Stimulated activated CD8-positive, alpha-beta memory T cell treated with anti-CD3 and anti-CD28 coated beads, Interleukin-2, amount 100 ng/mL, for 48 hours (primary cell): Measurements from ENCODE around the gene LRRC10.

Source experiments
- DNase-seq, 2 donors: peaks; one replicate each; pipeline ENCODE4 v3.0.0-alpha.2; 2020; ENCODE audit warnings: low read depth in 2 of 2

Gene LRRC10, protein sequence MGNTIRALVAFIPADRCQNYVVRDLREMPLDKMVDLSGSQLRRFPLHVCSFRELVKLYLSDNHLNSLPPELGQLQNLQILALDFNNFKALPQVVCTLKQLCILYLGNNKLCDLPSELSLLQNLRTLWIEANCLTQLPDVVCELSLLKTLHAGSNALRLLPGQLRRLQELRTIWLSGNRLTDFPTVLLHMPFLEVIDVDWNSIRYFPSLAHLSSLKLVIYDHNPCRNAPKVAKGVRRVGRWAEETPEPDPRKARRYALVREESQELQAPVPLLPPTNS

DNA sequence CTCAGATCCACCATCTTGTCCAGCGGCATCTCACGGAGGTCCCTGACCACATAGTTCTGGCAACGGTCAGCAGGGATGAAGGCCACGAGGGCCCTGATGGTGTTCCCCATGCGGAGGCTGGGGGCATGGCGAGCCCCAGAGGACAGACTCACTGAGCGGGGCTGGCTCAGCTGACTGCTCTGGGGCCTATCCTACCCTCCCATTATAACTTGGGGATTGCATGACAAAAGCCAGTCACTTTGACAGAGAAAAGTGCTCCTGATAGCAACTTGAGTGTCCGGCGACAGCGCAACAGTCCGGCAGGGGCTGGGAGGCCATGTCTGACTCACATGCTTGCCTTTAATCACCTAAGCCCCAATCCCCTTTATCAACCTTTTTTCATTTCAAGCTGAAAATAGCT is at the start of gene LRRC10:
Gene LRRC10 (minus strand): TSS at position 179 of the 400 bp plus-strand sequence. CDS start 69 bp downstream, at position 110.
- no peak for DNase-seq

DNA sequence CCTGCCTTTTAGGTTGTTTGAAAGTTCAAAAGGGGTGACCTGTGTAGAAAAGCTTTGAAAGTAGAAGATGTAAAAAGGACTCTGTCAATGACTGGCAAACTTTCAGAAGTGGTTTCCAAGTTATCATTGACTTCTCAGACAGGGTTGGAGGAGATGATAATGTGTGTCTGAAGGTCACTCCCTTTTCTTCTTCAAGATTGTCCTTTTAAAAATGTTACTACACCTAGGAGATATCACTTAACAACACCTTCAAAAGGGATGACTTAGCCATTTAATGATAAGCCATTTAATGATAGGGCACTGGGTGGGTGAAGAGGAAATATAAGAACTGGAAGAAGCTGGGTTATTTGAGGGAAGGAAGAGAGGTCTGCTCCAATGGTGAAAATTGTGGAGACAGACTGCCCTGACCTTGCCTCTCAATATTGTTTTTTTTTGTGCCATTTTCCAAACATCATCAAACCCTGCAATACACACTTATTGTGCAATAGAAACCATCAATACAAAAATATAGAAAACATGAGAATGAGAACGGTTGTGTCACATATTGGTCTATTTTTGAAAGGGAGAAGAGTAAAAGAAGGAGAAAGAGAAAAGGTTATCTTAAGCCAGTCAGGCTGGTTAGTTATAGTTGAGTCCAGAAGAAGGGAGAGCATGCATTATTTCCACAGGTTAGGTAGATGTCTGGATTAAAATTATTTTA is 49.6 kb upstream of the LRRC10 start:
- DNase-seq = no peak

DNA sequence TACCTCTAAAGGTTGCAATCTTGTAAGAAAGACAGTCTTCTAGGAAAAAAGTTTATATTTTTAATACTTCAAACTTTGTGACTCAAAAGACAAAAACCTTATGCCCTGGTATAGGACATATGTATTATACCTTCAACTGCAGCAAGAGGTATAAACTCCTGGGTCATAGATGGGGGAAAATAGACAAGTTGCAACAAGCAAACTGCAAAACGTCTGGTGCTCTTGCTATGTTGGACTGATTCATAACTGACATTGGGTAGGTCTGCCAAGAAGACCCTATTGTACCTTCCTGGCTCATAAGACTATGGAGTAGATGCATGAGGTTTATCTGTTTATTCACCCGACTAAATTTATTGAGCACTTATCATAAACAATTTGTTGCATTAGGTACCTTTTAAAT is 47.5 kb upstream of the LRRC10 start:
- no peak for DNase-seq

DNA sequence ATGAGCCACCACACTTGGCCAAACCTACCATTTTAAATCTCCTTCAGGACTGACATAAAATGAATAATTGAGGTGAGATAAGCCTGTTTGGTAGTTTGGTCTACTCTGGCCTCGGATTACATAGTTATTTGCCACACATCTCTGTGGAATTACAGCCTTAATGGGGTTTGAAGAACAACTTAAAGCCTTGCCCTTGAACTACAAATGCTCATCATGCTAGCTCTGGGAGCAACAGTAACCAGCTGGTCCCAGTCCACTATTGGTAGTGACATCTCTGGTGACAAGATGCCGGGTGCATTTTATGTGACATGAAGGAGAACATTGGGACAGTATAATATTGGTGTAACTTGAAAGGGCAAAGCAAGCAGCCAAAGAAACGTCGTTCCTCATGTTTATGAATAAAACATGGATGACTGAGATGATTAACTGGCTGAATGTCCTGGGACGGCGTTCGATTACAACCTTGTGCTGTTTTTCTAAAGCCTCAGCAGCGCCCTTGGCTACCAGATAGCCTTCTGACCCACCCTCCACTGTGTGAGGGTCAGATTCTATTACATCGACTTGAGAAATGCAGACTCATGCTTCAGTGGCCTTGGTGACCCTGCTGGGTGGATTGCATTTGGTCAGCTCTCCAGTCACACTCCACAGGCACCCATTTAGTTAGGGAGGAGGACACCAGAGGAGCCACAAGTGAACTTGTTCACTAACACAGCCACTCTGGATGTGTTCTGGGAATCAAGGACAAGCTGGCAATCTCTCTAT is 46.9 kb upstream of the LRRC10 start:
- no peak for DNase-seq

DNA sequence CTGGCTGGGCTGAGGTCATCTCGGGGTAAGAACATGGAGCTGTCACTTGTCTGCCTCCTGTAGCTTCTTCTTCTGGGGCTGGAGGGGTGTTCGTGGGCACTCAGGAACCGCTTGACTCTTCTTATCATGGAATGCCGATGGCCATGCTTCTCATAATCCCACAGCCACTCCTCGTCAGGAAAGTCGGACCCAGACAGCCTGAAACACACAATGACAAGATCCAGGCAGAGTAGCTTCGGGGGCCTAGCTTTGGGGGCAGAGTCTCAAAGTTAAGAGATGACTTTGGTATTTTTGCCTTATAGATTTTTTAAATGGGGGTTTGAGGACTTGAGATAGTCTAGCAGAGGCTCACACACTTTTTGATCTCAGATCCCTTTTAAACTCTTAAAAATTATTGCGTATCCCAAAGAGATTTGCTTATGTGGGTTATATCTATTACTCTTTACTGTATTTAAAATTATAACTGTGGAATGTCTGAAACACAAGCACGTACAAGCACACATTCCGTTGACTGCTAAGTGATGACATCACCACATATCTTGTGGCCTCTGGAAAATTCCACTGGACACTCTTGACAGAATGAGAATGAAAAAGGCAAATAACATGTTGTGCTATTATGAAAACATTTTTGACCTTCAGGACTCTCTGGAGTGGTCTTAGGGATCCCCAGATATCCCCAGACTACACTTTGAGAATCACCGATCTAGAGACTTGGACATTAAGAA is 45.1 kb upstream of the LRRC10 start:
- no peak for DNase-seq

DNA sequence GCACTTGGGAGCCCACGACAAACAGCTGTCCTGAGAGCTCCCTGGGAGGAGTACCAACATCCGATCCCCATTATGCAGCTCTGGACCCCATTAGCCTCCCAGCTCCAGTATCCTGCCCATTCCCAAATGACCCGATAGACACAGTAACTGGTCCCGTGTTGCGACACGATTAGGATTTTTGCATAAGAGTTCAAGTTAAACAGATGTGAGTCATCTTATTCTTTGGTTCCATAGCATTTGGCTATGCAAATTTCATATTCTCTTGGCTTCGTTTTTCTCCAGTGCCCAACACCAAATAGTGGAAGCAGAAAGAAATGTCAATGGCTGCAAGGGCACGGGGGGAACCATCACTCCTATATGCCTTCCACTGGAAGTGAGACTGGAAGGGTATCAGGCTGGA is 43.0 kb upstream of the LRRC10 start:
- DNase-seq = no peak

DNA sequence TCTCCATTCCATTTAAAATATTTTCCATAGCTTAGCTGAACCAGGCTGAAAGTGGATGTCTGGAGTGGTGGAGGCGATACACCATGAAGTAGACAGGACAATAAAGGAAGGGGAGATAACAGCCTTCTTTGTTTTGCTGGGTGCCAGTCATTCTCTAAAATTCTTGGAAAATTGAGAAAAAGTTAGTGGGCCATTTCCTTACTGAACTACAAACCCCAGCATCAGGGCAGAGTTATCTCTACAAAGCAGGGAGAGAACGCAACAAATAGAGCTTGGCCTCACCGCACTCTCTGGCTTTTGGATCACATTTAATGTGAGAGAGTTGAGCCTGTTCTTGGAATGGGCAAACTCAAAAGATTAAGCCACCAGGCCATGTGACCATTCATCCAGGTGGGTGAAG is 41.2 kb upstream of the LRRC10 start:
- no peak for DNase-seq

DNA sequence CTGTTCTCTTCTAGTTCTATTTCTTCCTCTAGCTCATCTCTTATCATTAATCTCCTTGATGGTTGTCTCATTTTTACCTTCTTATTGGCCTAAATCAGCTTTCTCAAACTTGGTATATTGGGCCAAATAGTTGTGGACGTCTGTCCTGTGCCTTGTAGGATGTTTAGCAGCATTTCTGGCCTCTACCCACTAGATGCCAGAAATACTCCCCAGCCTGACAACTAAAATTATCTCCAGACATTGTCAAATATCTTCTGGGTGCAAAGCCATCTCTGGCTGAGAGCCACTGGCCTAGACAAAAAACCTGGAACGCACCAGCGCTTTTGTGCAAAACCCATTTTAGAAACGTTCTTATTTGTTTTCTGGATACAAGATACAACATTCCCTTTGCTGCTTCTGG is 38.8 kb upstream of the LRRC10 start:
- DNase-seq = no peak

DNA sequence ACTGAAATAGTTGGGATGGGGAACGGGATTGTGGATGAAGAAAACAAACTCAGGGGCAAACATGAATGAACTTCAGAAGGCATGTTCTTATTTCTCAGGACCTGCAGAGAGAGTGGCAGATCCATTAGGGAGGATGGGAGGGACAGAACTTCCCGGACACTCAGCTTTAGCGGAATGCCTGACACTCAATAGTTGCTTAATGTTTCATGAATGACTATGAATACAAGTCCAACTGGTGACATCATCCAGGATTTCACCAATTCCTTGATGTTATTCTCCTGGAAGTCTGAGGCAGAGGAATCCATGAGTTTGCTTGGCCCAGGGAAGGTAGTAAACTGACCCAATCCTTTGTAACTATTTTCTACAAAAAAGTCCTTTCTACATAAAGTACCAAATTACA is 37.8 kb upstream of the LRRC10 start:
- DNase-seq = no peak

DNA sequence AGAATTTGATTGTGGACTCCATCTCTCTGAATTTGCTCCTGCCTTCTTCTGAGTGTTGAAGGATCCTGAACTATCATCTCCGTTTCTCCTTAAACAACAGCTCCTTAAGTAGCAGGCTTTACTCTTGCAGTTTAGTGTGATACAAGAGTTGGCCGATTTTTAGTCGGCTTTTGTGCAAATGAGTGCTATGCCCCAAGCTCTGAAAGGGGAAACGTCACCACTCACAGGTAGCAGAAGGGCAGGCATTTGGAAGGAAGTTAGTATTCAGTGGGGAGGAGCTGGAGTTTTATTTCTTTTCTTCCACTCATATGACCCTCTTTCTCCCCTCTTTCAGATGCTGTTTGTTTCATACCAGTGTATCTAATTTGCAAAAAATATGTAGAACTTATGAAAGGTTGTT is 36.5 kb upstream of the LRRC10 start:
- DNase-seq = no peak

DNA sequence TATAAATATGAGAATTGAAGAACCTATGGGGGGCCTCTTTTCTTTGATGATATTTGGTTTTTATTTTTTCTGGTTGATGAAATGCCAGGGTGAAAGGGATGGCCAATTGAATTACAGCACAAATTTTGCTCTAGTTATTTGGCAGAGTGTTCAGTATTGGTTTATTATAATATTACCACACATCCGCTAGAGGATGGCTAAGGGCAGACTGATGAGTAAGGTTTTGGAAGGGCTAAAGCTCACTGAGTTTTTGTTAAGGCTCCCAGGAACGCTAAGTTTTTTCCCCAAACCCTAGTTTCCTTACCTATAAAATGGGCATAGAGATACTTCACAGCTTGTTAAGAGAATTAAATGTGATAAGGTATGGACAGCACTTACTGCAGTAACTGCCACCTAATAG is 34.3 kb upstream of the LRRC10 start:
- DNase-seq = no peak

DNA sequence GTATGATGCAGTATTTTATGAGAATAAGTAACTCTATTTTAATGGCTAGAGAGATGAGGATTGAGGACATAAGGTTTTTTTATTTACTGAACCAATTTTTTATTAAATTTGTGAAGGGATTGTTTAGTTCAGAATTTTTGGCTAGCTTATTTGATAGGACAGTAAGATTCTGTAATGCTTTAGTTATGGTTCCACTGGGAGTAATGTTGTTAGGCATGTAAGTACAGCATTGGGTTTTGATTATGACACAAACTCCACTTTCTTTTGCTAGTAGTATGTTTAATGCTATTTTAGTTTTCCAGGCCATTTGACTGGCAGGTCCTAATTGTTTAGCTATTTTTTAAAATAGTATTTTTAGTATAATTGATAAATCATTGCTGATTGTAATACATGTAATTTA is 33.8 kb upstream of the LRRC10 start:
- DNase-seq = no peak

DNA sequence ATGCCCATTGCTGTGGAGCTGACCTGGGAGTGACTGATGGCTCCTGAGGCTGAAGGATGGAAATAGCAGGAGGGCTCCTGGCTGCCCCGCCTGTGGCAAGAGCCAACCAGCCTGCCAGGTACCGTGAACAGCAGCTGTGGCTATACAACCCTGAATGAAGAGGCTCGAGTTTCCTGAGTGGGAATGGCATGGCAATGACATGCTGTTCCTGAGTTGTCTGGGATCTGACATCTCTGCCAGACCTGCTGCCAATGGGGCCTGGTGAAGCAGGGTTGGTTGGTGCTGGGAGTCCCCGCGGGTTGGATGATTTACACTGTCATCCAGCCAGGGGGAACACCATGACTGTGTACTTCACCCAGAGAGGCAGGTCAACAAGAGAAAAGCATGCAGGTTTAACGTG is 31.8 kb upstream of the LRRC10 start:
- DNase-seq = no peak

DNA sequence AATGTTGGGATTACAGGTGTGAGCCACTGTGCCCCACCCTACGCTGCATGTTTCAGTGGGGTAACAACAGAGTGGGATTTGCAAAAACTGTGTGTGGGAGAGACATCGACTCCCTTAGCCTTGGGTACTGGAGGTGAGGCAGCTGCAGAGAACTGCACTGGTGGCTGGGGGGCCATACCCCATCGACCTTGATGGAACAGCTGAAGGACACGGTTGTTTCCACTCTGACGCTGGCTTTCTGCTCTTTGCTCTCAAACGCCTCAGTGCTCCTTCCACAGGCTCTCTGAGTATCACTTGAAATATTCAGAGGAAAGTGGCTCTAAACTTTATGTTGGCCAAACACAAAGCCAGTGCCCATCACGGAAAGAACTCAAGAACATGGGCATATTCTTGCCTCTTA is 30.8 kb upstream of the LRRC10 start:
- no peak for DNase-seq

DNA sequence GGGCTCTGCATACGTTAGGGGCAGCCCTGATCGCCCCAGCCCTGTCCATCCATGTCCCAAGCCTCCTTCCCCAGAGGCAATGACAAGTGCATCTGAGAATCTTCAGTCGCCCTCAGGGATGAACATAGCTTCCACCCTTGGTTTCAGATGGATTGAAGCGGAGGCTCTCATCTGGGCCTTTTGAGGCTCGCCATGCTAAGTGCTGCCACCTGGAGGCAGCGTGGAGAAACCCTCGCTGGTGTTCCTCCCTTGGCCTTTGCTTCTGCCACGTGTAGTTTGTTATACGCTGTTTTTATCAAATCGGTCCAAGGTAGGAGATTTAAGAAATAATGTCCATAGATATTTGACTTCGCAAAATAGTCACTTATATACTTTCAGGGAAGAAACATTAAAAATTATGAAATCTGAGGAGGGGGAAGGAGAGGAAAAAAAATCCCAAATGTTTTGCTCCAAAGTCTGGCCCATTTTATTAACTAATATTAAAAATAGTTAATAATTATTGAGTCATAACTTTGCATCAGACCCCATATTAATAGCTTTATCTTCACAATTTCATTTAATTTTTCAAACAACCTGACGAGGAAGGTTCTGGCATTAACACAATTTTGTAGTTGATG is 28.8 kb upstream of the LRRC10 start:
- DNase-seq = peak; percentile 42

DNA sequence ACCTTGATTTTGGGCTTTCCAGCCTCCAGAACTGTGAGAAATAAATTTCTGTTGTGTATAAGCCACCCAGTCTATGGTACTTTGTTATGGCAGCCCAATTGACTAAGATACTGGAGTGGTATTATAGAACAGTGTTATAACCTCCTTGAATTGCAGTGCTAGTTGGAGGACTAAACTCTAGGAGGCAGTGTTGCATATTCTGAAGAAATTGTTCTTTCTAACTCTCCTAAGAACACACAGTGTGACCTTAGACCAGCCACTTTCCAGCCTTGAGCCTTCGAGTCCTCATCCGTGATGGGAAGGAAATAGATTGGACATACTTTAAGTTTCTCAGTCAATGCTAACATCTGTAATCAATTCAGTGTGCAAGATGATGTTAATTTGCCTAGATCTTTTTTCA is 22.4 kb upstream of the LRRC10 start:
- no peak for DNase-seq

DNA sequence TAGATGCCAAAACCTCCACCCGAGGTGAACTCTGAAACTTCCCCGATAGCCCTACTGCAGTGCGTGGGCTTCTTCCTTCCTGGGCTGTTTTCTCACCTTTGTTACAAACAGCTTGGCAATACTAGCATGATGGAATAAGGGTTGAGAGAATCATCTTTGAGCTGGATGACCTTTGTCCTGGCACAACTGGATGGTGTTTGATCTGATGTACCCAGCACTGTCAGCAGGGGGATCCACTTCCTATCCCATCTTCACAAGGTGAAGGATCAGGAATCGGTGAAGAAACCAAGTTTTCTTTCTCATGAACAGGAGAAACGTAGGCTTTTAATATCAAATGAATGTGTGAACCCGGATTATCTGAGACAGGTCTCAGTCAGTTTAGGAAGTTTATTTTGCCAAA is 19.5 kb upstream of the LRRC10 start:
- no peak for DNase-seq

DNA sequence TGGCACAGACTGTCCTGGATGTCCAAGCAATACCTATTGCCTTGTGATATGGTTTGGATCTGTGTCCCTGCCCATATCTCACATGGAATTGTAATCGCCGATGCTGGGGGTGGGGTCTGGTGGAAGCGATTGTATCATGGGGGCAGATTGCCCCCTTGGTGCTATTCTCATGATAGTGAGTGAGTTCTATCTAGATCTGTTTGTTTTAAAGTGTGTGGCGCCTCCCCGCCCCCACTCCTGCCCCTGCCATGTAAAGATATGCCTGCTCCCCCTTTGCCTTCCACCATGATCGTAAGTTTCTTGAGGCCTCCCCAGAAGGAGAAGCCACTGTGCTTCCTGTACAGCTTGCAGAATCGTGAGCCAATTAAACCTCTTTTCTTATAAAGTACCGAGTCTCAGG is 16.8 kb upstream of the LRRC10 start:
- DNase-seq = no peak

DNA sequence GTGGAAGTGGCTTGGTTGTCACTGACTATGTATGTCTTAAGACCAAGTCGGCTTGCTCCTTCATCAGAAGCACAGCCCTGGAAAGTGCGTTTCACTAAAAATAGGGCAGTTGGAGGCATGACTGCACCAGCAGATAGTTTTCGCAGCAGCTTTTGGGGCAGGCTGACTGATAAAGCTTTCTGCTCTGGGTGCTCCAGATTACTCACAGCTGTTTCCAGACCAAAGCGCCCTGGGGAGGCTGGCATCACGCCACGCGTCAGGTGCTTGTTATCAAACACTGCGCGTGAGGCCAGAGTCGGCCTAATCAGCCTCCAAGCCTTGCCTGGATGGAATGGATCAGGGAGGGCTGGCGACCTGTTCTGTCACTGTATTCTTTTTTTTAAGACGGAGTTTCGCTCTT is 13.3 kb upstream of the LRRC10 start:
- DNase-seq = no peak

DNA sequence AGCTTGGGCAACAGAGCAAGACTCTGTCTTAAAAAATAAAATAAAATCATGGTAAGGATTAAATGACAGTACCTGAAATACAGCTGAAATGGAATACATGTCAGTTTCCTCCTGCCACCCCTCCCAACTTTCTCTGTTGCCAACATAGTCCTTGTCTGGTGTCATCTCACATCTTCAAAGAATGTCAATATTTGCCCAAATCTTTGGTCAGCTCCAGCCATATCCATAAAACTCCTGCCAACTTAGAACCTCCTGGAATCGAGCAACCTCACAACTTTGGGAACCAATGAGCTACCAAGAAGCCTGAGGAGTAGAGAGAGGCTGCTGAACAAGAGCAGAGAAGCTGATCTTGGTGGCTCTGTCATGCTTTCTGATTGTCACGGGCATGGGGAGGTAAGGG is 10.8 kb upstream of the LRRC10 start:
- DNase-seq = no peak

DNA sequence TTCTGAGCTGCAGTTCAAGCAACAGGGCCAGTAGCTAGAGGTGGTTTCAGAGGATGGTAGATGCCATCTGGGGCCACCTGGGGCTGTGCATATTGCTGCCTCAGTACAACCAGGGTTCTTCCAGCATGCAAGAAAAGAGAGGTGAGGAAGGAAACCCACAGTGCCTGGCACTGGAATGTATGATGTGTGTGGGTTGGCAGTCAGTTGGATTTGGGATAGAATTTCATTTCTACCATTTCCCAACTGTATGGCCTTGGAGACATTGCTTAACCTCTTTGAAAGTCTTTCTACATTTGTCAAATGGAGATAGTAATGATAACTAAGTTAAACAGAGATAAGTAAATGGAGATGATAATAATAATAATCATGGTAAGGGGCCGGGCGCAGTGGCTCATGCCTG is 10.2 kb upstream of the LRRC10 start:
- no peak for DNase-seq

DNA sequence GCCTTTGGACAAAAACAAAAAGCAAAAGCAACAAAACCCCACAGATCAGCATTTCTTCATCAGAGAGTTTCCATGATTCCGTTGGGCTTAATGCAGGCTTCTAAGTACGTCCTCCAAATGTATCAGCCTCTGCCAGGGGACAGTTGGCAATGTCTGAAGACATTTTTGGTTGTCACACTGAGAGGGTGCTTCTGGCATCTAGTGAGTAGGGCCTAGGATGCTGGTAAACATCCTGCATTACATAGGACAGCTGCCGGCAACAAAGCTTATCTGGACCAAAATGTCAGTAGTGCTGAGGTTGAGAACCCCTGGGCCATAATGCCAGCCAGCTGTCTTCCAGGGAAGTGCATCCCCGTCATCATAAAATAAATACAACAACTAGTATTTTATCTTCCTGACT is 9.4 kb upstream of the LRRC10 start:
- DNase-seq = no peak
